Measurements from ENCODE around the gene RHPN2.
"Not testable (repeated sequence)": the region's sequence is repeated elsewhere in the genome, so short reads cannot be mapped to it uniquely, and the experiment has no call there.

DNA sequence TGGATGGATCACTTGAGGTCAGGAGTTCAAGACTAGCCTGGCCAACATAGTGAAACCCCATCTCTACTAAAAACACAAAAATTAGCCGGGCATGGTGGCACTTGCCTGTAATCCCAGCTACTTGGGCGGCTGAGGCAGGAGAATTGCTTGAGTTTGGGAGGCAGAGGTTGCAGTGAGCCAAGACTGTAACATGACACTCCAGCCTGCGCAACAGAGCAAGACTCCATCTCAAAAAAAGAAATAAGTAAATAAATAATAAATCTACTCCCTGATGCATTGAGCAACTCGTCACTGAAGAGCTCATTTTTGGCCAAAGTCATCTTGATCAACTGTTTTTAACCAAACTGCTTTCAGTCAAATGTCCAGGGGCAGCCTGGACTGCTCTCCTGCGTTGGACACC lies 123.4 kb downstream of the RHPN2 start:
- TF ChIP-seq, protein P1, sequence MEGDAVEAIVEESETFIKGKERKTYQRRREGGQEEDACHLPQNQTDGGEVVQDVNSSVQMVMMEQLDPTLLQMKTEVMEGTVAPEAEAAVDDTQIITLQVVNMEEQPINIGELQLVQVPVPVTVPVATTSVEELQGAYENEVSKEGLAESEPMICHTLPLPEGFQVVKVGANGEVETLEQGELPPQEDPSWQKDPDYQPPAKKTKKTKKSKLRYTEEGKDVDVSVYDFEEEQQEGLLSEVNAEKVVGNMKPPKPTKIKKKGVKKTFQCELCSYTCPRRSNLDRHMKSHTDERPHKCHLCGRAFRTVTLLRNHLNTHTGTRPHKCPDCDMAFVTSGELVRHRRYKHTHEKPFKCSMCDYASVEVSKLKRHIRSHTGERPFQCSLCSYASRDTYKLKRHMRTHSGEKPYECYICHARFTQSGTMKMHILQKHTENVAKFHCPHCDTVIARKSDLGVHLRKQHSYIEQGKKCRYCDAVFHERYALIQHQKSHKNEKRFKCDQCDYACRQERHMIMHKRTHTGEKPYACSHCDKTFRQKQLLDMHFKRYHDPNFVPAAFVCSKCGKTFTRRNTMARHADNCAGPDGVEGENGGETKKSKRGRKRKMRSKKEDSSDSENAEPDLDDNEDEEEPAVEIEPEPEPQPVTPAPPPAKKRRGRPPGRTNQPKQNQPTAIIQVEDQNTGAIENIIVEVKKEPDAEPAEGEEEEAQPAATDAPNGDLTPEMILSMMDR (IDR thresholded peaks at IDR 0.05), result not testable (repeated sequence)
- not testable (repeated sequence) for TF ChIP-seq POLR2A, EP300 (IDR thresholded peaks at IDR 0.05)
